HG02973 (cell line): Measurements from ENCODE around the gene ZBTB40.

ENCODE experiments used
- ATAC-seq: cut with Tn5 transposase; IDR thresholded peaks from one replicate; pipeline ENCODE4 v1.9.1; 2021; ENCODE audit warnings: moderate library complexity; ENCODE audit not compliant: unreplicated experiment

Gene ZBTB40

DNA sequence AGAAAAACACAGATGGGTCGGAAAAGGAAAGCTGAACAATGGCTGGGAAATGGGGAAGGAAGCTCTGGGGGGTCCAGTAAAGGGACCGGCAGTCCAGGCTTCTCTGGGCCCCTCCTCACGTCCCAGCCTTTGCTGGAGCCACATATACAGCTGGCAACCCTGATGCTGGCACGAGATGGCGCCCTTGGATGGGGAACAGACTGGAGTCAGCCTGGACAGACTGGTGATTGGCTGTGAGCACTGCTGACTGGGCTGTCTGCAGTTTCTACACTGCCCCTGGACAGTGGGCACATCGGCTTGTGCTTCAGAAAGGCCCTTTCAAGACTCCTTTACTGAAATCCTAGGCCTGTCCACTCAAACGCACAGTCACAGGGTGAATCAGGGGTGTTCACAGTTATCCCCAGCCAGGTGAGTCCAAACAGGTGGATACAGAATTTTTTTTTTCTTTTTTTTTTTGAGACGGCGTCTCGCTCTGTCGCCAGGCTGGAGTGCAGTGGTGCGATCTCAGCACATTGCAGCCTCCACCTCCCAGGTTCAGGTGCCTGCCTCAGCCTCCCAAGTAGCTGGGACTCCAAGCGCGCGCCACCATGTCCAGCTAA is 31.1 kb upstream of the ZBTB40 start:
- no peak for ATAC-seq

DNA sequence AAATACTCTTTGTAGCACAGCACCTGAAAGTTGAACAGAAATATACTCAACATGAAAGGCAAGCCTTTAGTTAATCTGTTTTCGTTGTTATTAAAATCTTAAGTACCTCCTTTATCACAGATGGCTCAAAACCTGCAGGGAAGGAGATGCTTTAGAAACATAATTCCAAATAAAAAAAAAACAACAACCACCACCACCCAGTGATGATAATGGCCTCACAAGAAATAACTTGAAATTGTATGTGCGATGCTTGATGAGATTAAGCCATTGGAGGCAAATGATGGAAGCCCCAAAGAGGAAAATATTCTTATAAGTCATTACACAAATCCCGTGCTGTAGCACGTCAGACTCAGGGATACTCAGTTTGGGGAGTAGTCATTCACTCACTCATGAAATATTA is 24.9 kb upstream of the ZBTB40 start:
- no peak for ATAC-seq

DNA sequence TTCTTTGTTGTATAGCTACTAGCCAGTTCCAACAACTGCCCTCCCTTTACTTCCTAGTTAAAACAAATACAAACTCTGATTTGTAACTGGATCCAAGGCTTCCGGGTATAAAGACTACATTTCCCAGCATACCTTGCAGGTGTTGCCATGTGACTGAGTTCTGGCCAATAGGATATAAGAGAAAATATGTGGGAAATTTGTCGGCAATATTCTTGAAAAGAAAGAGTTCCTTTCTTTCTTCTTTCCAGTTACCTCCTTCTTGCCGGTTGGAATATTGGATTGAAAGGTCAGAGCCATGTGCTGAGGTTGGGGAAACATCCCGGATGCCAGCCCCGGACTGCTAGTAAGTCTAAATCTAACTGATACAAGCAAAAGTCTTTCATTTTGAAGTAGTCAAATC is 23.0 kb upstream of the ZBTB40 start:
- peak; percentile 78 for ATAC-seq

DNA sequence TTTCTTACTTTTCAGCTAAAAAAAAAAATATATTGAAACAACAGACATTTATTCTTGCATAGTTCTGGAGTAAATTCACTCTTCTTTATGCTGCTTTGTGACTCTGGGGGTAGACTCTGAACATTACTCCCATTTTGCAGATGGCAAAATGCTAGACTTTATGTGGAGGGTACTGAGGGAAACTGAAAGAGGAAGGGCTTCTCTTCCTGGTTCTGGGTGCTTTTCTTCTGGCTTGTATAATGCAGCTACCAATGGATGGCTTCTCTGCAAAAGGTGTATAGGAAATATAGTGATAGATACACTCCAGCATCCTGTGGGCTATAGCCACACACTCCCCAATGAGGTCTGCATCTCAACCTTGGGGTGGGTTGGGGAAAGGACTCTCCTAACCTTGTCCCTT is 19.7 kb upstream of the ZBTB40 start:
- no peak for ATAC-seq

DNA sequence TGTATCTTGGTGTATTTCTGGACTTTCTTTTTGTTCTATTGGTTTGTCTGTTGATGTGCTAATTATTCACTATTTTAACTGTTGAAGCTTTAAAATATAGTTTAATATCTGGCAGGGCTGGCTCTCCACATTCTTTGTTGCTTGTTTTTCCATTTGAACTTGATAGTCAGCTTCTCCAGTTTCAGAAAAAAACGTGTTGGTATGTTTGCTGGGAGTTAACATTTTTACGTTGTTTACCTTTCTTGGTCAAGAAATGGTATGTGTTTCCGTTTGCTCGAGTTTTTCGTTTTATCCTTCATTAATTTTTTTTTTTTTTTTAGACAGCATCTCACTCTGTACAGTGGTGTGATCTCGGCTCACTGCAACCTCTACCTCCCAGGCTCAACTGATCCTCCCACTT is 16.9 kb upstream of the ZBTB40 start:
- no peak for ATAC-seq

DNA sequence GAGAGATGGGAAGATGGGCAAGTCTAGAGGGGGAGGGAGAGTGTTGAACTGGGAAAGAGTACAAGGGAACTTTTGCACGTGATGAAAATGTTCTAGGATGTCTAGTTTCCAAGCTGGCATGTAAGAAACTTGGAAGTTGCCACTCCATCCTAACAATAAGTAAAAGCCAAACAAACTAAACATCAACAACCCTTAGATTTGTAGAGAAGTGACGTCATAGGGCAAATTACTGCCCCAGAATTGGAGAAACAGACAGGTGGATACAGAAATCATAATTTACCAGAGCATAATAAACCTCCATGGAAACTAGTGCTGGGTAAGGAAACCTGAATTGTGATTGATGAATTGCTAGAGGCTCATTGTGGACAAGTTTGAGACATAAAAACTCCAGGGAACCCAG is 14.7 kb upstream of the ZBTB40 start:
- ATAC-seq, result no peak

DNA sequence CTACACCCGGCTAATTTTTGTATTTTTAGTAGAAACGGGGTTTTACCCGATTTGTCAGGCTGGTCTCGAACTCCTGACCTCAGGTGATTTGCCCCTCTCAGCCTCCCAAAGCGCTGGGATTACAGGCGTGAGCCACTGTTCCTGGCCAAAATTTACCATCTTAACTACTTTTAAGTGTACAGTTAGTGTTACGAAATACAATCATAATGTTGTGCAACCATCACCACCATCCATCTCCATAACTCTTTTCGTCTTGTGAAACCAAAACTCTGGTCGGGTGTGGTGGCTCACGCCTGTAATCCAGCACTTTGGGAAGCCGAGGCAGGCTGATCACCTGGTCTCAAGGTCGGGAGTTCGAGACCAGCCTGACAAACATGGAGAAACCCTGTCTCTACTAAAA is 14.1 kb upstream of the ZBTB40 start:
- no peak for ATAC-seq

DNA sequence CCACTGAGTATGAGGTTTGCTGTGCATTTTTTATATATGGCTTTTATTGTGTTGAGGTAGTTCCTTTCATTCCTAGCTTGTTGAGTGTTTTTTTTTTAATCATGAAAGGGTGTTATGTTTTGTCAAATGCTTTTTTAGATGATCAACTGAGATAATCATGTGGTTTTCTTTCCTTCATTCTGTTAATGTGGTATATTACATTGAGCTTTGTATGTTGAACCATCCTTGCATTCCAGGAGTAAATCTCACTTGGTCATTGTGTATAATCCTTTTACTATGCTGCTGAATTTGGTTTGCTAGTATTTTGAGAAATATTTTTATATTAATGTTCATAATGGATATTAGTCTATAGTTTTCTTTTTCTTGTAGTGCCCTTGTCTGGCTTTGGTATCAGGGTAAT is 11.1 kb upstream of the ZBTB40 start:
- no peak for ATAC-seq

DNA sequence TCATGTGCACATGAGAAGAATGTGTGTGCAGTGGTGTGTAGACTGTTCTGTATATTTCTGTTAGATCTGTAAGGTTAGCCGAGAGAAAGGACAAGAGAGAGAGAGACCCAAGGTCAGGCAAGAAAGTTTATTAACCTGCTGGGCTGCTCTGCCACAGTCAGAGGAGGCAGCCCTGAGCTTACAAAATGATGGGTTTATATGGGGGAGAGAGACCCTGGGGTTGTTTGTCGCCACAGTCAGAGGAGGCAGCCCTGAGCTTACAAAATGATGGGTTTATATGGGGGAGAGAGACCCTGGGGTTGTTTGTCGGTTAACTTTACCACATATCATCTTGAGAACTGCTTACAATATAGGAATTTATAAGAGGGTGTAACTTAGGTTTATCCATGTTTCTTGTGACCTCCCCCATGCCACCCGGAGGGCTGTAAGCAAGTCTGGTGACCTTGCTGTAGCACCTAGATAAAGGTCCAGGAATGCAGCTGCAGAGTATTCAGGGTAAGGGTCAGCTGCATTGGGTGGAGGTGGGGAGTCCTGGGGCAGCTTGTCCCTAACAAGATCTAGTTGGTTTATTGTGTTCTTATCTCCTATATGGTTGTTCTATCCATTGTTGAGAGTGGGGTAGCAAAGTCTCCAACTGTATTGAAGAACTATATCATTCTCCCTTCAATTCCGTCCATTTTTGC is 9.3 kb upstream of the ZBTB40 start:
- no peak for ATAC-seq

DNA sequence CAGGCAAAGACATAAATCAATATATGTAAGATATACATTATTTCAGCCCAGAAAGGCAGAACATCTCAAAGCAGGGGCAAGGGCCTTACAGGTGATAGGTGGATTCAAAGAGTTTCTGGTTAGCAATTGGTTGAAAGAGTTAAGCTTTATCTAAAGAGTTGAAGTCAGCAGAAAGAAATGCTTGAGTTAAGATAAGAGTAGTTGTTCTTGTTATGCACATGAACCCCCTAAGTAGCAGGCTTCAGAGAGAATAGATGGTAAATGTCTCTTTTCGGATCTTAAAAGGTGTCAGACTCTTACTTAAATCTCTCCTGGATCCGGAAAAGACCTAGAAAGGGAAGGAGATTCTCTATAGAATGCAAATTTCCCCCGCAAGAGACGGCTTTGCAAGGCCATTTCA is 8.3 kb upstream of the ZBTB40 start:
- no peak for ATAC-seq

DNA sequence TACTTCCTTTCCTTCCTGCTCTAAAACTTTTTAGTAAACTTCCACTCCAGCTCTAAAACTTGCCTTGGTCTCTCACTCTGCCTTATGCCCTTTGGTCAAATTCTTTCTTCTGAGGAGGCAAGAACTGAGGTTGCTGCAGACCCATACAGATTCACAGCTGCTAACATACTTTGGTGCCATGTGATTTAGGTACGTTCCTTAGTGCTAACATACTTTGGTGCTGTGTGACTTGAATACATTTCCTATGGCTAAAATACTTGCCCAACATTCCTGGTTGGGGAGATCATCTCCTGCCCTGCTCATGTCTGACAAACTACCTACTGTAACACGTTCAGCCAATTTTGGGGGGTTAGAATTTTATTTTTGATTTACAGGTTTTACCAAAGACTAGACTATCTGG is 6.8 kb upstream of the ZBTB40 start:
- no peak for ATAC-seq

DNA sequence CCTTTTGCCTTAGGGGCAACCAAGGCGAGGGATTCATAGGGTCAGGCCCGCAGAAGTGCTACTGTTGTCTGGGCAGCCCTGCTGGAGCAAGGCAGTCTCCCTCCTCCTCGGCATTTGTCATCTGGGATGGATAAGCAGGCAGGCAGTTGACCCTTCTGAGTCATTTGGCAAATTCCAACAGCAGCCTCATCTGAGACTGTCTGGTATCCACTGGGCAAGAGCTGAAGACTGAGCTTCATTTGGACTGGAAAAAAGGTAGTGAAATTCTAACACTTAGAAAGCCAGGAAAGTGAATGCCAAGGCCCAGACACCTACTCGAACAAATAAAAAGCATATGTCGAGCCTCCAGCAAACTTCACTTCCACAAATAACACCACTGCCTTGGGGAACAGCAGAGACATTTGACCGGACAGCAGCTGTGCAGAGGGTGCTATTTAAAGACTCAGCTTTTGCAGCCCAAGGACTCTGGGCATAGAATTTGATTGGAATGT is 4.0 kb upstream of the ZBTB40 start:
- ATAC-seq, result no peak

DNA sequence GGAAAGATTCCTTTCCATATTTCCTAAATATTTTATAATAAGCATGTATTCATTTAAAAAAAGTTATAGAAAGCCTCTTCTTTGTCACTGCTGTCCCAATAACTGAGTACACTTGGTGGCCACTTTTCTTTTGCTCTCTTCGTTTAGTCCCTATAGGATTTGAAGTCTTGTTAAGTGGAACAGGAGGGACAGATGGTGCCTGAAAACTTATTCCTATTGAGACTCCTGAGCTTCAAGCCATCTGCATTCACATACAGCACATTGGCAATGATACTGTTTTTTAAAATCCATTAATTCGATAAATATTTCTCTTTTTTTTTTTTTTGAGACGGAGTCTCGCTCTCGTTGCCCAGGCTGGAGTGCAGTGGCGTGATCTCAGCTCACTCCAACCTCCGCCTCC is 2.0 kb upstream of the ZBTB40 start:
- no peak for ATAC-seq

DNA sequence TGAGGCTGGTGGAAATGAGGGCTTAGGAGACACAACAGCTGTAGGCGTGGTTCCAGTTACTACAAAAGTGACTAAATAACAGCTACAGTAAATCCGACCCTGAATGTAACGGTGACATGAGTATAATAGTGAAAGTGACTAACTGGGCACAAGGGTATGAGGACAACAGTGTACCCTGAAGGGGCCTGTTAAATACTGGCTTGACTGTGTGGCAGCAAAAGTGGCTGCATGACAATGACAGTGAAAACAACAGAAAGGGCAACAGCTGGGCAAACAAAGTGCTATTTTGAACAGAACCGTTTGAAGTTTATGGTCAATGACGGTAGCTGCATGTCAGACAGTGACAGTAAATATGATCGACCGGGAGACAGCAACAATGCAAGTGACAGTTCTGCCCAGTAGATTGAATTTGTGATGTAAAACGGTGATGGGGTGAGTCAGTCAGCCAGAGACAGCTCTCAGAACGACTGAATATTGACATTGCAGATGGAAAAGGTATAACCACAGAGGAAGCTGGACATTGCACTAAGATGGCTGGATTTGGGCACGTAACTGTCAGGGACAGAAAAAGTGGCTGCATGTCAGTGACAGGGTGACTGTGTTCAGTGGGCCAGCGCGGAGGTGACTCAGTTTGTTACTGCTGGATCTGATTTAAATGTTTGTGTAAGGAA is 1.2 kb upstream of the ZBTB40 start:
- ATAC-seq, result no peak

DNA sequence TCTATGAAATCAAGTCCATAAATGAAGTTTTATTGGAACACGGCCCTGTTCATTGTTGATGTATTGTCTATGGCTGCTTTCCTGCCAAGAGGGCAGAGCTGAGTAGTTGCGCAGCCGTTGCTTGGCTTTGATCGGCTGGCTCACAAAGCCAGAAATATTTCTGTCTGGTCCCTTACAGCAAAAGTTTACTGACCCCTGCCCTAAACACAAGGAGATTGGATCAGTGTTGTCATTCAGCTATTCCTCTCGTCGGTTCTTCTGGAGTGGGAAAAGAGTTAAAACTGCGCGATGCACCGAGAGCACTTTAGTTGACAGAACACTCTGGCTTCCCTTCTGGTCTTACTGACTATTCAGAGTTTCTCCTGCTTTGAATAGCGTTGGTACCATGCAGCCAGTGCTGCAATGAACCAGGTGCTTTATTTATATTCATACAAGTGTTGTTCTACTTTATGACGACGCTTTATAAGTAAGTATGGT is 868 bp downstream of the ZBTB40 start:
- ATAC-seq, result peak; percentile 13

DNA sequence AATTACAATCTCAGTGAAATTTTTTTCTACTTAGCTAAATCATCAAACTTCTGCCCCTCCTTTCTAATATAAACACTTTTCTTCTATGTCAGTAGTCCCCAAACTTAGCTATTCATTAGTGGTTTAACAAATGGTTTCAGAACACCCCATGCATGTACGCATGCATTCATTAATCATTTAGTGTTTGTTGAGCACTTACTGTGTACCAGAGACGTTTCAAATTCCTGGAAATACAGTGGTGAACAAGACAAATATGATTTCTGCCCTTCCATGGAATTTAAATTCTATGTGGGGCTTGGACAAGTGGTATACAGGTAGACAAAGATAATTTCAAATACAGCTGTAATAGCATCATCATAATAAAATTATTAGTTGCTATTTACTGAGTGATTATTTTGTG is 1.5 kb downstream of the ZBTB40 start:
- no peak for ATAC-seq

DNA sequence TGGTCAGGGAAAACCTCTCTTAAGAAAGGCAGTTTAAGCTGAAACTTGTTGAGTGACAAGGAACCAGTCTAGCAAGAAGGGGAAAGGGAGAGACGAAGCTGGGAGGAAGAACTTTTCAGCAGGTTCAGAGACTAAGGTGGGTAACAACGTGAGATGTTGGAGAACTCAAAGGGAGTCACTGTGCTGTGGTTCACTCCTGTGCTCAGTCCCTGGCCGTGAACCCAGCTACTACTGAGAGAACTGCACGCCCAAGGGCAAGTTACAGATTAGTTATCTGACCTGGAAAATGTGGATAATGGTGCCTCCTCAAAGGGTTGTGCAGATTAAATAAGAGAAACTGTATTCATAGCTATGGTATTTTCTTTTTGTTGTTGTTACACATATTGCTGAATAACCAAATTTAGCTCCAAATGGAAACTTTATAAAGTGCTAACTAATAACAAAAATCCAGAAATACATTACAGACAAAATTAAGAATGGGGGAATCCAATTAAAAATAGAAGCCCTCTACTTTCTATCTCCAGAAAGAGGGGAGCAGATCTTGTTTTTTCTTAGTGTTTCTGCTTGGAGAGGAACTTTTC is 2.9 kb downstream of the ZBTB40 start:
- ATAC-seq, result no peak

DNA sequence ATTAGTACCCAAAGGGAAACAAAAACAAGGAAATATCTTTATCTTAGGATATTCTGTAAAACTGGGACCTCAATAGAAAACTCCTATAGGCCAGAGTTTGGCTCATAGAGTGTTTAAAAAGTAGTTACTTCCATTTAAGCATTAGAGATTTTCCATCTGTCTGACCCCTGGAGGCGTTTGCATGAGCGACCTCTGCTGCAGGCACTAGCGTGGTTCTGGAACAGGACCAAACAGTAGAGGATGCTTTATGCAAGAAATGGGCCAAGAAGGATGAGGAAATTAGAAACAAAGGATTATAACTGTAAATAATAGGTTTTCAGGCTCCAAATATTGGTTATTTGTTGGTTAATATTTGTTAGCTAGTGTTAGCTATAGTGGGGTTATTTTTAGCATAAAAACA is 5.7 kb downstream of the ZBTB40 start:
- ATAC-seq, result no peak

DNA sequence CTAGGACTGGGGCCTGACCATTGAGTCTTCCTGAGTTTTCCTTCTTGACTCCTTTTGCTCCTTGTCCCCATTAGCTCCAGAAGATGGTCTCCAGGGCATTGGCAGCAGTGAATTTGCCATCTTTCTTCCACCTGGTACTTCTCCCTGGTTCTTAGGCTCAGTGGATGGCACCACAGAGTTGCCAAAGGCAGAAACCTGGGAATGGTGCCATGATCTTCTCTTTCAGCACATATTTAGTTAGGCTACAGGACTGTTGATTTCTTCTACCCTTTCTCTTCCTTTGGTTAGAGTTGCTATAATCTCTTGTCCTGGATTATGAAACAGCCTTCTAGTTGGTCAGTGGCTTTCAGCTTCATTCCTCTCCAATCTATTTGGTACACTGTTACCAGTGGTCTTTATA is 6.2 kb downstream of the ZBTB40 start:
- no peak for ATAC-seq

DNA sequence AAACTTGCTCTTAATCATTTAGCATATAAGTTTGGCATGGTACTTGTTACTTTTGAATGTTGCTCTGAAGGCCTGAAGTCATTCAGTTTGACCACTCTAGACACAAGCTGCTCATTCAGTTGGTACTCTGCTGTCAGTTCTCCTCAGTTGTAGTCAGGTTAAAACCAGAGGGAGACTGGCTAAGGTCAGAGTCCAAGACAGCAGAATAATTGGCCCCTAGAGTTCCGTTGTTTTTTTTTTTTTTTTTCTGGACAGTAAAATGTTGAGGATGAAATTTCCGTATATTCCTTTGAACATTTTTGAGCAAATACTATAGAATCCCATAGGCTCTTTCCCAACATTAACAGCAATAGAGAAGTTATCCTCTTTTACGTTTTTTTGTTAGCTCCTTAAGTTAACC is 9.4 kb downstream of the ZBTB40 start:
- no peak for ATAC-seq

DNA sequence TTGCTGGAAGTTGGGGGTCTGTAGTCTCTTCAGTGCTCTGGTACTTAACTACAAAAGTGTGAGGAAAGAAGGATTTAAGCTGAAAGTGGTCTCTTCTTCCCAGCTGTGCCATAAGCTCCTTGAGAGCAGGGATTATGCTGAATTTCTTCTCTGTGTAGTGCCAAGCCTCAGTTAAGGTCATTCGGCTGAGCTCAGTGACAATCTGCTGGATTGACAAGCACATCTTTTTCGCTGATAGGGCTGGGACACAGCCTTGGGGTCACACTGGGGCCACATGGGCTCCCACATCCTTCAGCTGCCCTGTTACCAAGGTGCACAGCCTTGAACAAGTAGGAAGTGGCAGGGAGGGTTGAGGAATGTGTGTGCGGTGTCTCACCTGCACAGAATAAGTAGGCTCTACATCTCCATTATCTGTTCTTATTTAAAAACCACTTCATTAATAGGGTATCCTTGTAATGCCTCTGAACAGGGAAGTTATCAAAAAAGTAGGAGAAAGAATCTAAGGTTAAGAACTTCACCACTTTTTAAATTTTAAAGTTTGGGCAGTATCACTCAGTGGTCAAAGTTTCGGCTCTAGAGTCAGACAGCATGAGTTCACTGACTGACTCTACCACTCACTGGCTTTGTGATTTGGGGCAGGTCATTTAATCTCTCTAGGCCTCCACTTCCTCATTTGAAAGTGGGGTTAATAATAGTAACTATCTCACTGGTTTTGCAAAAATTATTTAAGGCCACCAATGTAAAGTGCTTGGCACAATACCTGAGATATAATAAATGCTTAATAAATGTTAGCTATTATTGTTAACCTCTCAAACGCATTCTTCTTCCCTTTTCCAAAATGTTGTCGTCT is 10.3 kb downstream of the ZBTB40 start:
- no peak for ATAC-seq
